Upper lobe of left lung (tissue), 4 donors: ENCODE measurements around the gene PLG.
"Not testable (repeated sequence)": the region's sequence is repeated elsewhere in the genome, so short reads cannot be mapped to it uniquely, and the experiment has no call there.

ENCODE experiments used
- CTCF ChIP-seq, 6 experiments: fragments of 450-650 bp in 4 of 6; fragments of 200-600 bp in 2 of 6; sonication (generic) in 2 of 6; IDR thresholded peaks; one replicate each; pipeline ENCODE4 v1.5.1; 2016 to 2019; ENCODE audit warnings: antibody characterized with exemption in 6 of 6
- POLR2A ChIP-seq, 4 donors: fragments of 450-650 bp; IDR thresholded peaks; one replicate each; pipeline ENCODE4 v1.5.1; 2016 to 2017; ENCODE audit warnings: antibody characterized with exemption in 4 of 4, mild to moderate bottlenecking in 2 of 4

- TF ChIP-seq POLR2A, CTCF (IDR thresholded peaks at IDR 0.05): not testable (repeated sequence)
Observed at GRCh38 chr6:160753211-160753610, 51.2 kb downstream of the PLG start.
